Measurements from ENCODE around the gene NCAM1. TPM values are rescaled to one million over a fixed set of nuclear protein-coding genes. Genes with fewer than 3 reads are reported as not detected.
"Not testable (repeated sequence)": the region's sequence is repeated elsewhere in the genome, so short reads cannot be mapped to it uniquely, and the experiment has no call there.

Gene NCAM1
- total RNA-seq: 10 to 100 TPM; 12.8 to 27.7 (median 15.7) TPM

GRCh38 chr11:112961146-112961668 lies at the start of gene NCAM1:
NCAM1 (plus strand) TSS chr11:112961420.
- in situ Hi-C loops (cut with MboI; ENCODE audit: low sequenced_read_pairs in 4 of 4) (loop anchor here in 1 of 4 donors (25.0 kb wide), 1 partner anchor 374 kb away; no protein-coding TSS in a partner anchor), intact Hi-C loops (cut with DNase I; ENCODE audit: low total_unique reads) (loop anchor here (5.0 kb wide), 2 partner anchors 151 to 304 kb away; no protein-coding TSS in a partner anchor)
- peak; percentile 43 to 64 for DNase-seq
- H3K27ac ChIP-seq: peak within 1 kb of the TSS in 3 of 4 donors; percentile 10 to 41 (median 18)
- peak within 1 kb of the TSS; percentile 52 to 65 (median 55) for H3K4me3 ChIP-seq
- H3K9me3 ChIP-seq: no peaks in the 10 kb centered on the region
- ATAC-seq: peak; percentile 39 to 47
- H3K4me1 ChIP-seq: peaks cover 5 to 21% of the 10 kb centered on the region in 2 donors
- TF ChIP-seq, protein P1, sequence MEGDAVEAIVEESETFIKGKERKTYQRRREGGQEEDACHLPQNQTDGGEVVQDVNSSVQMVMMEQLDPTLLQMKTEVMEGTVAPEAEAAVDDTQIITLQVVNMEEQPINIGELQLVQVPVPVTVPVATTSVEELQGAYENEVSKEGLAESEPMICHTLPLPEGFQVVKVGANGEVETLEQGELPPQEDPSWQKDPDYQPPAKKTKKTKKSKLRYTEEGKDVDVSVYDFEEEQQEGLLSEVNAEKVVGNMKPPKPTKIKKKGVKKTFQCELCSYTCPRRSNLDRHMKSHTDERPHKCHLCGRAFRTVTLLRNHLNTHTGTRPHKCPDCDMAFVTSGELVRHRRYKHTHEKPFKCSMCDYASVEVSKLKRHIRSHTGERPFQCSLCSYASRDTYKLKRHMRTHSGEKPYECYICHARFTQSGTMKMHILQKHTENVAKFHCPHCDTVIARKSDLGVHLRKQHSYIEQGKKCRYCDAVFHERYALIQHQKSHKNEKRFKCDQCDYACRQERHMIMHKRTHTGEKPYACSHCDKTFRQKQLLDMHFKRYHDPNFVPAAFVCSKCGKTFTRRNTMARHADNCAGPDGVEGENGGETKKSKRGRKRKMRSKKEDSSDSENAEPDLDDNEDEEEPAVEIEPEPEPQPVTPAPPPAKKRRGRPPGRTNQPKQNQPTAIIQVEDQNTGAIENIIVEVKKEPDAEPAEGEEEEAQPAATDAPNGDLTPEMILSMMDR (IDR thresholded peaks at IDR 0.05 in 4 of 5, conservative IDR thresholded peaks at IDR 0.05 in 1 of 5): no peak
- no peak for TF ChIP-seq POLR2A (IDR thresholded peaks at IDR 0.05)
- peaks cover 8 to 76% (median 44%) of the 10 kb centered on the region in 3 donors for H3K27me3 ChIP-seq
- H3K36me3 ChIP-seq: no peaks in the 10 kb centered on the region

DNA sequence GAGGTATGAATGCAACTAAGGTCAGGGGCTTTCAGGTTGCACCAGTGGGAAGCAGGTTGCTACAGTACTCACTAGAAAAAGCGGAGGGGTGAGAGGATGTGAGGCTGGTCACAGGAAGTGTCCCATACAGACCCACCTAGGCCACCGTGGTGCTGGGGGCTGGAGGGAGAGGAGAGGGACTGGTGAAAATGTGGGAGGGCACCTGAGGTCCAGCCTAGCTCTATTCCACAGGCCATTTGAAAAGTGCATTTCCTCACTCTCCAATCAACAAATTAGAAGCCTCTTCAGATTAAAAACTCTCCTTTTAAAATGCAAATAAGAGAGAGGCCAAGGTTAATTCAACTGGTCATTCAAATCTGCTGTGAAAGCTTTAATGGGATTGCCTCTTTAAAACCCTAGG lies 38.6 kb upstream of the NCAM1 start:
- ATAC-seq (no peak), DNase-seq (no peak)
- no peak overlapping the region for H3K4me3 ChIP-seq
- H3K4me1 ChIP-seq: no peaks in the 10 kb centered on the region
- H3K36me3 ChIP-seq: no peaks in the 10 kb centered on the region
- in situ Hi-C loops (cut with MboI; ENCODE audit: low sequenced_read_pairs in 4 of 4): no loop called here
- H3K27ac ChIP-seq: no peak overlapping the region
- intact Hi-C loops (cut with DNase I; ENCODE audit: low total_unique reads): no loop called here
- no peak for TF ChIP-seq POLR2A (IDR thresholded peaks at IDR 0.05)
- TF ChIP-seq, protein P1 (IDR thresholded peaks at IDR 0.05 in 4 of 5, conservative IDR thresholded peaks at IDR 0.05 in 1 of 5): no peak
- H3K9me3 ChIP-seq: no peaks in the 10 kb centered on the region
- no peaks in the 10 kb centered on the region for H3K27me3 ChIP-seq

GRCh38 chr11:112924836-112925235 lies 36.4 kb upstream of the NCAM1 start:
- H3K4me1 ChIP-seq; H3K4me3 ChIP-seq; H3K27ac ChIP-seq; DNase-seq; H3K27me3 ChIP-seq; H3K36me3 ChIP-seq; in situ Hi-C loops (cut with MboI; ENCODE audit: low sequenced_read_pairs in 4 of 4); H3K9me3 ChIP-seq; ATAC-seq; intact Hi-C loops (cut with DNase I; ENCODE audit: low total_unique reads): not testable (repeated sequence)

- no peaks in the 10 kb centered on the region for H3K27me3 ChIP-seq
- H3K4me3 ChIP-seq: no peak overlapping the region
- in situ Hi-C loops (cut with MboI; ENCODE audit: low sequenced_read_pairs in 4 of 4) (no loop called here), intact Hi-C loops (cut with DNase I; ENCODE audit: low total_unique reads) (no loop called here)
- no peaks in the 10 kb centered on the region for H3K4me1 ChIP-seq
- H3K9me3 ChIP-seq: no peaks in the 10 kb centered on the region
- H3K36me3 ChIP-seq: no peaks in the 10 kb centered on the region
- no peak for DNase-seq
- H3K27ac ChIP-seq: no peak overlapping the region
- ATAC-seq: no peak
- TF ChIP-seq, protein P1 (IDR thresholded peaks at IDR 0.05 in 4 of 5, conservative IDR thresholded peaks at IDR 0.05 in 1 of 5): no peak
- no peak for TF ChIP-seq POLR2A (IDR thresholded peaks at IDR 0.05)
These were observed 35.5 kb upstream of the NCAM1 start for GRCh38 chr11:112925516-112926310.

DNA sequence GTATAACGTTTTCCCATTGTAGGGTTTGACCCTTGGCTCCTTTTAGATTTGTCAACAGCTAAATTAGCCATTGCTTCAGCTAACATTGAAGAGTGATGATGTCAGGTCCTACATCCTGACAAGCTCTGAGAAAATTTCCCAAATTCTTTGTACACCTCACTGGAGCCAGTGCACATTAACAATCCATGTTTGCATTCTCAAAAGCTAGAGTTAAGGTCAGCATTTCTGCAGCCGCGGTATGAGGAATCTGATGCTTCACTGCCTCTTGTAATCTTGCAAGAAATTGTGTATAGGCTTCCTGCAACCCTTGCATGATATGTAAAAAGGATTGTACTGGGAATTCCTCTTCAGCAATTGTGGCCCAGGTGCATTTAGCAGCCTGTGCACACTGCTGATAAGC lies 33.1 kb upstream of the NCAM1 start:
- TF ChIP-seq, protein P1 (IDR thresholded peaks at IDR 0.05 in 4 of 5, conservative IDR thresholded peaks at IDR 0.05 in 1 of 5): no peak
- no peak for TF ChIP-seq POLR2A (IDR thresholded peaks at IDR 0.05)
- ATAC-seq: no peak

More for the DNA sequence above, 33.1 kb upstream of the NCAM1 start:
- Histone ChIP-seq H3K36me3 (no peaks in the 10 kb centered on the region), H3K4me3 (no peak overlapping the region), H3K9me3 (no peaks in the 10 kb centered on the region), H3K27me3 (no peaks in the 10 kb centered on the region), H3K27ac (no peak overlapping the region), H3K4me1 (no peaks in the 10 kb centered on the region)
- in situ Hi-C loops (cut with MboI; ENCODE audit: low sequenced_read_pairs in 4 of 4): no loop called here
- DNase-seq: no peak
- intact Hi-C loops (cut with DNase I; ENCODE audit: low total_unique reads): no loop called here

All from gastrocnemius medialis (tissue), 4 donors.